Fibroblast of lung (primary cell): Measurements from ENCODE around the gene MAPK9.

ENCODE experiments used
- EZH2 ChIP-seq: IDR thresholded peaks from 2 replicates; pipeline ENCODE4 v1.5.1; 2012; ENCODE audit warnings: low read length, control low read depth, mild to moderate bottlenecking; ENCODE audit errors: missing control alignments
- TF ChIP-seq, protein P1 (sequence below), 2 donors: IDR thresholded peaks in 1 of 2; conservative IDR thresholded peaks in 1 of 2; 1 replicate in 1 of 2; 2 replicates in 1 of 2; pipeline ENCODE4 v1.5.1; 2011 to 2012; ENCODE audit warnings: low read length in 2 of 2, control low read depth in 1 of 2, inconsistent platforms in 1 of 2, low read depth in 1 of 2, mild to moderate bottlenecking in 1 of 2

DNA sequence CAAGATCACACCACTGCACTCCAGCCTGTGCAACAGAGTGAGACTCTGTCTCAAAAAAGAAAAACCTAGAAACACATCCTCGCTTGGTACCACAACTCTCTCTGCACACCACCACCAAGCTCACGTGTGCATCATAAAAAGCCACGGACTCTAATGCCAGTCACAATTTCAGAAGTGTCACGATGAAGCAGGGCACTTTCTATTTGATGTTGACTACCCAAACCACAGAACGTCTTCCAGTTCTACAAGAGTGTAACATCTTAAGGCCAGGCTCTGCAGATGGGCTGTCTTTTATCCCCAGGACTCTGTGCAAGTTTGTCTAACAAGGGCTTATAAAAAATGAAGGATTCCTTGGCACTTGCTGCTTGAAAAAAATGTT is 38.4 kb upstream of the MAPK9 start:
- TF ChIP-seq EZH2 = no peak
- TF ChIP-seq, protein P1, sequence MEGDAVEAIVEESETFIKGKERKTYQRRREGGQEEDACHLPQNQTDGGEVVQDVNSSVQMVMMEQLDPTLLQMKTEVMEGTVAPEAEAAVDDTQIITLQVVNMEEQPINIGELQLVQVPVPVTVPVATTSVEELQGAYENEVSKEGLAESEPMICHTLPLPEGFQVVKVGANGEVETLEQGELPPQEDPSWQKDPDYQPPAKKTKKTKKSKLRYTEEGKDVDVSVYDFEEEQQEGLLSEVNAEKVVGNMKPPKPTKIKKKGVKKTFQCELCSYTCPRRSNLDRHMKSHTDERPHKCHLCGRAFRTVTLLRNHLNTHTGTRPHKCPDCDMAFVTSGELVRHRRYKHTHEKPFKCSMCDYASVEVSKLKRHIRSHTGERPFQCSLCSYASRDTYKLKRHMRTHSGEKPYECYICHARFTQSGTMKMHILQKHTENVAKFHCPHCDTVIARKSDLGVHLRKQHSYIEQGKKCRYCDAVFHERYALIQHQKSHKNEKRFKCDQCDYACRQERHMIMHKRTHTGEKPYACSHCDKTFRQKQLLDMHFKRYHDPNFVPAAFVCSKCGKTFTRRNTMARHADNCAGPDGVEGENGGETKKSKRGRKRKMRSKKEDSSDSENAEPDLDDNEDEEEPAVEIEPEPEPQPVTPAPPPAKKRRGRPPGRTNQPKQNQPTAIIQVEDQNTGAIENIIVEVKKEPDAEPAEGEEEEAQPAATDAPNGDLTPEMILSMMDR (conservative IDR thresholded peaks at IDR 0.05 in 1 of 2, IDR thresholded peaks at IDR 0.05 in 1 of 2; ENCODE audit: low read depth in 1 of 2, low read length in 2 of 2) = no peak
